Activated CD4-positive, alpha-beta T cell treated with anti-CD3 and anti-CD28 coated beads, Interleukin-2, Interleukin-6, amounts not matched to agents 100 ng/mL and 50 ng/mL, durations not matched to agents 16 hours and 8 hours (primary cell): ENCODE measurements around the gene COX7C.

ENCODE experiments used
- DNase-seq: peaks from one replicate; pipeline ENCODE4 v3.0.0-alpha.2; 2020

Gene COX7C

DNA sequence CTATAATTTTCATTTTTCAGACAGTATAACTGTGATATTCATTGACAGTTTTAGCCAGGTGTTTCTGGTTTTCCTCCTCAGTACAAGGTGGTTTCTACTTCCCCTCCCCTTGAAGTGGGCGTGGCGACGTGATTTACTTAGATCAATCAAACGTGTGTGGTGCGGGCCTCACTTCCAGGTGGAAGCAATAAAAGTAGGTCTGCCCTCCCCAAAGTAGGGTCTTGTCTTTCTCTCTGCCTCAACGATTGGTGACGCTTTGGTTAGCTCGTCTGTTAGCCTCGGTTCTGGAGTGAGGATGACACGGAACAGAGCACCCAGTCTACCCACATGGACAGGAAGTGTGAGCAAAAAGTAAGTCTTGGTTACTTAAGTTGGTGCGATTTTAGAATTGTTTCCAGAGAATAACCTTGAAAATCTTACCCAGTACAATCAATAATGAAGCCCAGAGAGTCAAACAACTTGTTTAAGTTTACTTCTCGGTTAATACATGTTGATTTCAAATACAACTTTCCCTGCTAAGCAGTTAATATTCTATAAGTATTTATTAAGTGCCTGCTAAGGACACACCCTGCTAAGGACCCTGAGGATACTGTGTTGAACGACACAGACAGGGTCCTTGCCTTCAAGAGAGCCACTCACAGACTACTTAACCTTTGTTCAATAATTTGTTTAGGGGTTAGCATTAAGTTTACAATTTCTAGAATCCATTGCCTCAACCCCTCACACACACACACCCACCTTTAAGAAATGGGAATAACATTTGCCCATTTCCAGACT is 48.4 kb downstream of the COX7C start:
- no peak for DNase-seq

DNA sequence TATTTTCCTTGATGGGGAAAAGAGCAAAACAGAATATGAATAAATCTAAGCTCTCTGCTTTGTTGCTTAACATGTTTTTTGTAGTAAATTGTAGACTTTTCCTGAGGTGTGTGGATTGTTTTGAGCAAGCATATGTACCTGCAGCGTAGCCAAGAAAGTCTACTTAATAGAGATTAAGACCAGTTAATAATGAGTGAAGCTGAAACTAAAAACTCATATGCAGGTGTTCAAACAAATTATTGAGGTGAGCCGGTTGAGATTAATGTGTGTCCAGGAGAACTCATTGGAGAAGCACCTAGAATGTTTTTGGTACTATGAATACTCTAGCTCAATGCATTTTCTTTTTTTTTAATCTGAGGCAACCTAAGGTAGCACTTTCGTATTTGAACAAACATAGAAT is 49.2 kb downstream of the COX7C start:
- no peak for DNase-seq
